Psoas muscle (tissue), 8 donors: Measurements from ENCODE around the gene TRAPPC11. TPM values are rescaled to one million over a fixed set of nuclear protein-coding genes. Genes with fewer than 3 reads are reported as not detected.

Source experiments
- ATAC-seq, 4 donors: fragments of 200-7000 bp; cut with Tn5 transposase; one replicate each; pipeline ENCODE4 v1.9.1; 2020; ENCODE audit warnings: moderate library complexity in 3 of 4, mild to moderate bottlenecking in 2 of 4
- DNase-seq, 2 donors: peaks; one replicate each; pipeline ENCODE4 v3.0.0-alpha.2; 2020
- H3K27ac ChIP-seq: fragments of 200-600 bp; one replicate; pipeline ENCODE4 v1.8.0; 2022
- H3K27me3 ChIP-seq, 3 donors: fragments of 200-600 bp in 1 of 3; one replicate each; pipeline versions ENCODE4 v1.6.1 to v1.8.0; 2013 to 2022; ENCODE audit warnings: low read length in 2 of 3, mild to moderate bottlenecking in 2 of 3, moderate library complexity in 1 of 3; ENCODE audit not compliant: insufficient read depth in 3 of 3
- H3K36me3 ChIP-seq, 2 donors: fragments of 200-600 bp in 1 of 2; one replicate each; pipeline versions ENCODE4 v1.6.1 to v1.8.0; 2013 to 2022; ENCODE audit warnings: low read depth in 1 of 2, mild to moderate bottlenecking in 1 of 2, moderate library complexity in 1 of 2; ENCODE audit not compliant: insufficient read depth in 1 of 2
- H3K4me1 ChIP-seq: fragments of 200-600 bp; one replicate; pipeline ENCODE4 v1.8.0; 2022
- H3K4me3 ChIP-seq: fragments of 200-600 bp; one replicate; pipeline ENCODE4 v1.8.0; 2022; ENCODE audit warnings: mild to moderate bottlenecking
- H3K9me3 ChIP-seq: fragments of 200-600 bp; one replicate; pipeline ENCODE4 v1.8.0; 2022
- WGBS, 3 donors: extraction: QIAGEN DNeasy Blood & Tissue Kit; methylation state at CpG; one replicate each; pipeline versions ENCODE4 v1.1.6 to v1.1.7; 2013; 5-methylcytosine and 5-hydroxymethylcytosine counted together
- intact Hi-C, 2 donors: fragments of 100-400 bp; cut with DNase I; formaldehyde crosslinking; loops; one replicate each; pipeline versions ENCODE4 v1.11.0 to v1.14.2; 2022
- polyA plus RNA-seq, 3 donors: library from polyadenylated mRNA; stranded (reverse); fragments of 200-250 nt; gene quantifications; one replicate each; pipeline ENCODE4 v1.2.3, GENCODE V29; 2013
- total RNA-seq, 4 donors: library from RNA; stranded (reverse); fragmentation: NEBNext Ultra II Directional in 2 of 4; extraction: Animal tissue kit (Norgen Biotek cat#: 25700) in 2 of 4; gene quantifications; one replicate each; pipeline versions ENCODE4 v1.2.1 to v1.2.4, GENCODE V29; 2021 to 2023
- TF ChIP-seq, protein P1 (sequence below): fragments of 200-600 bp; IDR thresholded peaks from one replicate; pipeline ENCODE4 v1.8.0; 2022; ENCODE audit warnings: antibody characterized with exemption
- donor health status: healthy with polysubstance abuse.
- donor health status: DM: no; HTN: no; CAD: no; lungs with moderate emphysema.
- donor health status: Bipolar disorder and iron deficiency.
- donor health status: healthy.
- donor health status: DM: yes; HTN: yes; CAD: no.
- donor health status: DM: no; HTN: no; CAD: no.
- donor health status: DM: no; HTN: no; CAD: no.
- donor health status: DM: yes; HTN: yes; CAD: no.

The TRAPPC11 gene
- total and polyA plus RNA-seq, 7 donors = 10.5 to 24.3 (median 20.6) TPM

DNA sequence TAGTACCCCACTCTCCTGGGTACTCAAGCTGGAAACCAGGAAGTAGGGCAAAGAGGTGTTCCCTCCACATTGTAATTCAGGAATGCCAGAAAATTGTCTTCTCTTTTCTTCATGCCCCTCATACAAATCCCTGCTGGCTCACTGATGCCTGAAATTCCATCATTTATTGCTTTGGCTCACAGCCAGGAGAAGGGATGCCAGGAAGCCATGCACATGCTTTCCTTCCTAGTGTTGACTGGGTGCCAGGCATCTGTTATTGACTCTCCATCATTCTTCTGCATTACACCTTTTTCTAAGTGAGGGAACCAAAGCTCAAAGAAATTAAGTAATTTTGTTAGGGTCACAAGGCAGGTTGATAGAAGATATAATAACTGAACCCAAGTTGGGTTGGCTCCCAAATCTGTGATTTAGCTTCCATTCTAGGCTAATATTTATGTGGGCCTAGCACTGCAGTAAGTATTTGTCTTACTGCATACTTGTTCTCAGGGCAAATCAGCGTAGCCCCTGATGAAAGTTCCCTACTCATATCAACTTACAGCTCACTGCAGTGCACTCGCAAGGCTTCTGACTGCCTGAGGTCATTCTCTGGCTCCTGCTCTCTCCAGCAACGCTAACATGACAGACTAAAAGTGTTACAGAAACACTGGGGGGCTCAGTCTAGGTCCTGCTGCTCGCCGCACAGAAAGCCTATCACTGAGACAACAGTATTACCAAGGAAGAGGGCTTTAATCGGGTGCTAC is 89.0 kb downstream of the TRAPPC11 start:
- peak; percentile 56 to 80 (median 70) for ATAC-seq
- H3K4me3 ChIP-seq = no peak overlapping the region
- no peaks in the 10 kb centered on the region for H3K9me3 ChIP-seq
- H3K27me3 ChIP-seq = no peaks in the 10 kb centered on the region
- intact Hi-C loops = no loop called here
- WGBS, 3 donors = 27 to 38% (median 28%) methylated on average over 6 of the region's 6 CpGs
- TF ChIP-seq, protein P1, sequence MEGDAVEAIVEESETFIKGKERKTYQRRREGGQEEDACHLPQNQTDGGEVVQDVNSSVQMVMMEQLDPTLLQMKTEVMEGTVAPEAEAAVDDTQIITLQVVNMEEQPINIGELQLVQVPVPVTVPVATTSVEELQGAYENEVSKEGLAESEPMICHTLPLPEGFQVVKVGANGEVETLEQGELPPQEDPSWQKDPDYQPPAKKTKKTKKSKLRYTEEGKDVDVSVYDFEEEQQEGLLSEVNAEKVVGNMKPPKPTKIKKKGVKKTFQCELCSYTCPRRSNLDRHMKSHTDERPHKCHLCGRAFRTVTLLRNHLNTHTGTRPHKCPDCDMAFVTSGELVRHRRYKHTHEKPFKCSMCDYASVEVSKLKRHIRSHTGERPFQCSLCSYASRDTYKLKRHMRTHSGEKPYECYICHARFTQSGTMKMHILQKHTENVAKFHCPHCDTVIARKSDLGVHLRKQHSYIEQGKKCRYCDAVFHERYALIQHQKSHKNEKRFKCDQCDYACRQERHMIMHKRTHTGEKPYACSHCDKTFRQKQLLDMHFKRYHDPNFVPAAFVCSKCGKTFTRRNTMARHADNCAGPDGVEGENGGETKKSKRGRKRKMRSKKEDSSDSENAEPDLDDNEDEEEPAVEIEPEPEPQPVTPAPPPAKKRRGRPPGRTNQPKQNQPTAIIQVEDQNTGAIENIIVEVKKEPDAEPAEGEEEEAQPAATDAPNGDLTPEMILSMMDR = no peak
- peak overlapping the region; percentile 25 for H3K27ac ChIP-seq
- H3K4me1 ChIP-seq = no peaks in the 10 kb centered on the region
- no peak for DNase-seq
- H3K36me3 ChIP-seq = no peaks in the 10 kb centered on the region

DNA sequence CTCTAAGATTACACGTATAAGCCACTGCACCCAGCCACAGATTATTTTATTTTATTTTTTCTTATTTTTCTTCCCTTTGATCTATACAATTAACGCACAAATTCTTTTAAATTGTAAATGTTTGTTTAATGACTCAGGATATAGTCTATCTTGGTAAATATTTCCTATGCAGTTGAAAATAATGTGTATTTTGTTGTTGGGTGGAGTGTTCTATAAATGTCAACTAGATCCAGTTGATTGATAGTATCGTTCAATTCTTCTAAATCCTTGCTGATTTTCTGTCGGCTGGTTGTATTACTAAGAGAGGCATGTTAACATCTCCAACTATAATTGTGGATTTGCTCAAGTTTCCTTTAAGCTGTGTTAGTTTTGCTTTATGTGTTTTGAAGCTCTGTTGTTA is 92.0 kb downstream of the TRAPPC11 start:
- 85 to 89% (median 88%) methylated on average over 4 of the region's 4 CpGs for WGBS, 3 donors
- H3K9me3 ChIP-seq = no peaks in the 10 kb centered on the region
- TF ChIP-seq, protein P1 = no peak
- no peaks in the 10 kb centered on the region for H3K27me3 ChIP-seq
- H3K4me3 ChIP-seq = no peak overlapping the region
- H3K27ac ChIP-seq = no peak overlapping the region
- DNase-seq = no peak
- no peaks in the 10 kb centered on the region for H3K4me1 ChIP-seq
- no peaks in the 10 kb centered on the region for H3K36me3 ChIP-seq
- intact Hi-C loops = no loop called here
- no peak for ATAC-seq

DNA sequence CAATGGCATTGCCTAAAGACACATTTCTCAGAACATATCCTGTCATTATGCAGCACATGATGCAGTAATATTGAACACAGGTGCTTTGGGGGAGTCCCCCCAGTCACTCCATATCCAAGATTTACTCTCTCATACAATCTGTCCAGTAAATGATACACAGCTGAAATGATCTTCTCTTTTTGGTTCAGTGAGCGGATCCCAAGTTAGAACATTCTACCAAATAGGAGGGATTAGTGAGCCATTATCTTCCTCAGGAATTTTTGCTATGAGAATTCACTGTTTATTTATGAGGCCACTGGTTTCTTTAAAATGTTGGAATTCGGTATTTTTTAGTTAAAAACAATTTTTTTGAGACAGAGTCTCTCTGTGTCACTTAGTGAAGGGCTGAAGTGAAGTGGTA is 96.5 kb downstream of the TRAPPC11 start:
- H3K9me3 ChIP-seq = no peaks in the 10 kb centered on the region
- WGBS, 3 donors = 82 to 90% (median 87%) methylated on average over 2 of the region's 2 CpGs
- H3K27ac ChIP-seq = no peak overlapping the region
- no peak for DNase-seq
- no peaks in the 10 kb centered on the region for H3K4me1 ChIP-seq
- no peak overlapping the region for H3K4me3 ChIP-seq
- intact Hi-C loops = no loop called here
- peaks cover 0 to 6% (median 0%) of the 10 kb centered on the region in 3 donors for H3K27me3 ChIP-seq
- no peak for ATAC-seq
- no peaks in the 10 kb centered on the region for H3K36me3 ChIP-seq
- TF ChIP-seq, protein P1 = no peak

DNA sequence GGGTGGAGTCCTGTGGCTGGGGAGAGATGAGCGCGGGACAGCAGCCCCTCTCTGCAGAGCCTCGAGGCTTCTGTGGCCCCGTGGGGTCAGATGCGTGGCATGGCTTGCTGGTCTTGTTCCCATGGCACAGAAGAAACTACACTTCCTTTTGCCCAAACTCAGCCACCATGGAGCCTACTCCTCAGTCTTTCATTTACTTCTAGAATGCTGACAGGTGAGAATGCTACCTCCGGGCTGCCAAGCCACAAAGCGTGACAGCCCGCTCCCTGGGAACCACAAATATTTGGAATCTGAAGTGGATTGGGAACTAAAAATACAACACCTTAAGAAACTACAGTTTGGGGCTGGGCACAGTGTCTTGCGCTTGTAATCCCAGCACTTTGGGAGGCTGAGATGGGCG is 98.0 kb downstream of the TRAPPC11 start:
- no peaks in the 10 kb centered on the region for H3K4me1 ChIP-seq
- DNase-seq (no peak), ATAC-seq (no peak)
- H3K36me3 ChIP-seq = no peaks in the 10 kb centered on the region
- H3K27ac ChIP-seq = no peak overlapping the region
- no peaks in the 10 kb centered on the region for H3K9me3 ChIP-seq
- intact Hi-C loops = no loop called here
- 88 to 90% (median 89%) methylated on average over 10 of the region's 10 CpGs for WGBS, 3 donors
- peaks cover 0 to 6% (median 0%) of the 10 kb centered on the region in 3 donors for H3K27me3 ChIP-seq
- H3K4me3 ChIP-seq = no peak overlapping the region
- TF ChIP-seq, protein P1 = no peak
